HEK293T (cell line): ENCODE data around the gene TOMM22.

Source experiments
- BHLHE40 ChIP-seq: fragments of 450-650 bp; IDR thresholded peaks from 2 replicates; pipeline ENCODE4 v1.6.1; 2016; ENCODE audit warnings: mild to moderate bottlenecking, moderate library complexity, borderline replicate concordance
- CTBP1 ChIP-seq: fragments of 450-650 bp; IDR thresholded peaks from 2 replicates; pipeline ENCODE4 v1.6.1; 2016; ENCODE audit warnings: borderline replicate concordance
- ELF4 ChIP-seq: fragments of 450-650 bp; IDR thresholded peaks from 2 replicates; pipeline ENCODE4 v1.6.1; 2017; ENCODE audit warnings: antibody characterized with exemption
- FOXA1 ChIP-seq: fragments of 450-650 bp; IDR thresholded peaks from 2 replicates; pipeline ENCODE4 v1.6.1; 2016; ENCODE audit warnings: mild to moderate bottlenecking
- FOXK2 ChIP-seq: fragments of 450-650 bp; IDR thresholded peaks from 2 replicates; pipeline ENCODE4 v1.6.1; 2016; ENCODE audit warnings: mild to moderate bottlenecking
- FOXM1 ChIP-seq: fragments of 450-650 bp; IDR thresholded peaks from 2 replicates; pipeline ENCODE4 v1.6.1; 2017; ENCODE audit warnings: mild to moderate bottlenecking, borderline replicate concordance
- L3MBTL2 ChIP-seq: fragments of 450-650 bp; conservative IDR thresholded peaks from 2 replicates; pipeline ENCODE4 v1.6.1; 2016; ENCODE audit warnings: mild to moderate bottlenecking
- LEF1 ChIP-seq: fragments of 450-650 bp; IDR thresholded peaks from 2 replicates; pipeline ENCODE4 v1.6.1; 2017; ENCODE audit warnings: mild to moderate bottlenecking, borderline replicate concordance
- NFRKB ChIP-seq: fragments of 450-650 bp; IDR thresholded peaks from 2 replicates; pipeline ENCODE4 v1.6.1; 2016; ENCODE audit warnings: mild to moderate bottlenecking, moderate library complexity
- PKNOX1 ChIP-seq: fragments of 450-650 bp; IDR thresholded peaks from 2 replicates; pipeline ENCODE4 v1.6.1; 2016
- SP1 ChIP-seq: fragments of 450-650 bp; IDR thresholded peaks from 2 replicates; pipeline ENCODE4 v1.6.1; 2017
- SUZ12 ChIP-seq: fragments of 450-650 bp; IDR thresholded peaks from 2 replicates; pipeline ENCODE4 v1.6.1; 2016; ENCODE audit warnings: mild to moderate bottlenecking
- ZNF384 ChIP-seq: fragments of 450-650 bp; IDR thresholded peaks from 2 replicates; pipeline ENCODE4 v1.6.1; 2016

GRCh38 chr22:38694940-38695339, 13.2 kb downstream of the TOMM22 start:
- TF ChIP-seq SP1, result no peak
- TF ChIP-seq FOXA1, result no peak
- TF ChIP-seq ZNF384, result no peak
- TF ChIP-seq SUZ12, result no peak
- TF ChIP-seq NFRKB, result no peak
- TF ChIP-seq BHLHE40, result no peak
- TF ChIP-seq ELF4, result no peak
- no peak for TF ChIP-seq CTBP1
- no peak for TF ChIP-seq FOXM1
- TF ChIP-seq LEF1, result no peak
- no peak for TF ChIP-seq FOXK2
- no peak for TF ChIP-seq L3MBTL2
- TF ChIP-seq PKNOX1, result no peak
